Vagina (tissue), 2 donors: Measurements from ENCODE around the gene PRM3. TPM values are rescaled to one million over a fixed set of nuclear protein-coding genes. Genes with fewer than 3 reads are reported as not detected.

Source experiments
- DNase-seq, 2 donors: peaks; one replicate each; pipeline ENCODE4 v3.0.0-alpha.2; 2017; ENCODE audit errors: extremely low spot score in 2 of 2
- H3K27ac ChIP-seq: fragments of 200-600 bp; sonication (generic); one replicate; pipeline ENCODE4 v1.5.1; 2019
- H3K27me3 ChIP-seq: fragments of 200-600 bp; sonication (generic); one replicate; pipeline ENCODE4 v1.5.1; 2019
- H3K36me3 ChIP-seq, 2 donors: fragments of 200-600 bp; sonication (generic); one replicate each; pipeline ENCODE4 v1.5.1; 2017 to 2019
- H3K4me1 ChIP-seq: fragments of 200-600 bp; sonication (generic); one replicate; pipeline ENCODE4 v1.5.1; 2019
- H3K4me3 ChIP-seq, 2 donors: fragments of 200-600 bp; sonication (generic); 1 replicate in 1 of 2; 2 replicates in 1 of 2; pipeline ENCODE4 v1.5.1; 2016 to 2019
- H3K9me3 ChIP-seq: fragments of 200-600 bp; sonication (generic); one replicate; pipeline ENCODE4 v1.5.1; 2019
- POLR2A ChIP-seq, 2 donors: fragments of 450-650 bp; IDR thresholded peaks; one replicate each; pipeline ENCODE4 v1.6.1; 2017; ENCODE audit warnings: antibody characterized with exemption in 2 of 2, mild to moderate bottlenecking in 2 of 2, moderate library complexity in 2 of 2
- POLR2AphosphoS5 ChIP-seq, 2 donors: sonication (generic); formaldehyde crosslinking; IDR thresholded peaks; one replicate each; pipeline ENCODE4 v1.9.0; 2017; ENCODE audit warnings: antibody characterized with exemption in 2 of 2, mild to moderate bottlenecking in 2 of 2, low read depth in 1 of 2; ENCODE audit not compliant: insufficient read depth in 1 of 2
- intact Hi-C: fragments of 100-400 bp; cut with DNase I; formaldehyde crosslinking; loops from one replicate; pipeline ENCODE4 v1.15.1; 2023
- total RNA-seq: library from RNA; depleted of rRNA; stranded (reverse); fragments of >200 nt; gene quantifications from one replicate; pipeline ENCODE4 v1.2.3, GENCODE V29; 2016
- TF ChIP-seq, protein P1 (sequence below), 3 experiments: fragments of 450-650 bp in 2 of 3; fragments of 200-600 bp in 1 of 3; sonication (generic) in 1 of 3; IDR thresholded peaks; one replicate each; pipeline ENCODE4 v1.5.1; 2017 to 2019; ENCODE audit warnings: antibody characterized with exemption in 3 of 3, mild to moderate bottlenecking in 2 of 3, moderate library complexity in 2 of 3

PRM3 gene
- total RNA-seq, 1 donor from 2014 or later: not detected

DNA sequence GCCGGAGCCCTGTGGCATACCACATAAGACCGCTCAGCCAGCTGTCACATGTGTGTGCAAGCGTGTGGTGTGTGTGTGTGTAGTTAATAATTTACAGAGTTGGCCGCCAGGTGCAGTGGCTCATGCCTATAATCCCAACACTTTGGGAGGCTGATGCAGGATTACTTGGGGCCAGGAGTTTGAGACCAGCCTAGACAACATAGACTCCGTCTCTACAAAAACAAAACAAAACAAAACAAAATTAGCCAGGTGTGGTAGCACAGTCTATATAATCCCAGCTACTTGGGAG, 37.8 kb downstream of the PRM3 start:
- Histone ChIP-seq H3K27ac (no peak overlapping the region), H3K4me3 (no peak overlapping the region), H3K36me3 (no peaks in the 10 kb centered on the region), H3K9me3 (no peaks in the 10 kb centered on the region), H3K27me3 (no peaks in the 10 kb centered on the region), H3K4me1 (peaks cover 7% of the 10 kb centered on the region)
- no peak for DNase-seq
- TF ChIP-seq, protein P1, sequence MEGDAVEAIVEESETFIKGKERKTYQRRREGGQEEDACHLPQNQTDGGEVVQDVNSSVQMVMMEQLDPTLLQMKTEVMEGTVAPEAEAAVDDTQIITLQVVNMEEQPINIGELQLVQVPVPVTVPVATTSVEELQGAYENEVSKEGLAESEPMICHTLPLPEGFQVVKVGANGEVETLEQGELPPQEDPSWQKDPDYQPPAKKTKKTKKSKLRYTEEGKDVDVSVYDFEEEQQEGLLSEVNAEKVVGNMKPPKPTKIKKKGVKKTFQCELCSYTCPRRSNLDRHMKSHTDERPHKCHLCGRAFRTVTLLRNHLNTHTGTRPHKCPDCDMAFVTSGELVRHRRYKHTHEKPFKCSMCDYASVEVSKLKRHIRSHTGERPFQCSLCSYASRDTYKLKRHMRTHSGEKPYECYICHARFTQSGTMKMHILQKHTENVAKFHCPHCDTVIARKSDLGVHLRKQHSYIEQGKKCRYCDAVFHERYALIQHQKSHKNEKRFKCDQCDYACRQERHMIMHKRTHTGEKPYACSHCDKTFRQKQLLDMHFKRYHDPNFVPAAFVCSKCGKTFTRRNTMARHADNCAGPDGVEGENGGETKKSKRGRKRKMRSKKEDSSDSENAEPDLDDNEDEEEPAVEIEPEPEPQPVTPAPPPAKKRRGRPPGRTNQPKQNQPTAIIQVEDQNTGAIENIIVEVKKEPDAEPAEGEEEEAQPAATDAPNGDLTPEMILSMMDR (IDR thresholded peaks at IDR 0.05): no peak
- TF ChIP-seq POLR2A (IDR thresholded peaks at IDR 0.05): no peak
- TF ChIP-seq POLR2AphosphoS5 (IDR thresholded peaks at IDR 0.05; ENCODE audit: insufficient read depth in 1 of 2, low read depth in 1 of 2): no peak
- intact Hi-C loops: no loop called here

DNA sequence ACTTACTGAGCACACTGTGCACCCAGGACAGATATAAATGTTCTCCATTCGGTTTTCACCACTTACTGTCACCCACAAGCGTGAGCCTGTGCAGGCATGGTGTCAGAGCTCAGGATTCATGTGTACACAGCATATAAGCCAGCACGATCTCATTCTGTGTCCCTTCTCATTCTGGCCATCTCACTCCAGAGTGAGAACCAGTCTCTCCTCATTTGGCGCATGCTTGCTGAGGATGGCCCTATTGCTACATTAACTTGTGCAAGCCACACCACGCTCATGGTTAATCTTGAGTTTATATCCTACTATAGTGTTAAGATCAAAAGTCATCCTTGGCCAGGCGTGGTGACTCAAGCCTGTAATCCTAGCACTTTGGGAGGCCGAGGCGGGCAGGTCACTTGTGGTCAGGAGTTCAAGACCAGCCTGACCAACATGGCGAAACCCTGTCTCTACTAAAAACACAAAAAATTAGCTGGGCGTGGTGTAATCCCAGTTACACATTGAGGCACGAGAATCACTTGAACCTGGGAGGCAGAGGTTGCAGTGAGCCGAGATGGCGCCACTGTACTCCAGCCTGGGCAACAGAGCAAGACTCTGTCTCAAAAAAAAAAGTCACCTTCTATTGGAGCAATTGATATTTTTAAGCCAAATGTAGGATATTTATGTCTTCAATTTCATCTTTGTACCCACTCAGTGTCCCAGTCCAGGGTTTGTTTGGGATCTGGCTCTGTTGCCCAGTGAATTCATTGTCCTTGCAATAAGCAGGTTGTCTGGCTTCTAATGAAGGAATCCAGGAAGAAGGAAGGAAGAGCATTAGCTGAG, 38.3 kb downstream of the PRM3 start:
- intact Hi-C loops: no loop called here
- no peak for TF ChIP-seq POLR2A (IDR thresholded peaks at IDR 0.05)
- no peak for TF ChIP-seq POLR2AphosphoS5 (IDR thresholded peaks at IDR 0.05; ENCODE audit: insufficient read depth in 1 of 2, low read depth in 1 of 2)
- TF ChIP-seq, protein P1 (IDR thresholded peaks at IDR 0.05): no peak
- peaks cover 7% of the 10 kb centered on the region for H3K4me1 ChIP-seq
- H3K9me3 ChIP-seq: no peaks in the 10 kb centered on the region
- no peak overlapping the region for H3K4me3 ChIP-seq
- H3K27ac ChIP-seq: no peak overlapping the region
- DNase-seq: no peak
- no peaks in the 10 kb centered on the region for H3K36me3 ChIP-seq
- H3K27me3 ChIP-seq: no peaks in the 10 kb centered on the region

DNA sequence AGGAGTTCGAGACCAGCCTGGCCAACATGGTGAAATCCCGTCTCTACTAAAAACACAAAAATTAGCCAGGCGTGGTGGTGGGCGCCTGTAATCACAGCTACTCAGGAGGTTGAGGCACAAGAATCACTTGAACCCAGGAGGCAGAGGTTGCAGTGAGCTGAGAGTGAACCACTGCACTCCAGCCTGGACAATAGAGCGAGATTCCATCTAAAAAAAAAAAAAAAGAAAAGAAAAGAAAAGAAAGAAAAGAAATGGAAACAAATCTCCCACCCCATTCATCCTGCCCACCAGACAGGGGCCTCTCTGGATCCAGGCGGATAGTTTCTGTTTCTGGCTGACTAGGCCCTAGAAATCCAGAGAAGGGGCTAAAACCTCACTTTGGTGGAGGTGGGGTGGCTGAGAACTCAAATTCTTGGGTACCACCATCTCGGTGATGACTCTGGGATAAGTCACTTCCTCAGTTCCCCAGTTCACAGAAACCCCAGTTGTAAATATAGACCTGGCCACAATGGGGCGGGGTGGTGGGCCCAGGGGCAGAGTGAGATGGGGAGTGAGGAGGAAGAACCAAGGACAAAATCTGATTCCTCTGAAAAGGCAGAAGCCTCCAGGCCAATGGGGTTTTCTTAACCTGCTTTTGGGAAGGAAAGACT, 39.6 kb downstream of the PRM3 start:
- Histone ChIP-seq H3K4me1 (peaks cover 7% of the 10 kb centered on the region), H3K27ac (no peak overlapping the region)

DNA sequence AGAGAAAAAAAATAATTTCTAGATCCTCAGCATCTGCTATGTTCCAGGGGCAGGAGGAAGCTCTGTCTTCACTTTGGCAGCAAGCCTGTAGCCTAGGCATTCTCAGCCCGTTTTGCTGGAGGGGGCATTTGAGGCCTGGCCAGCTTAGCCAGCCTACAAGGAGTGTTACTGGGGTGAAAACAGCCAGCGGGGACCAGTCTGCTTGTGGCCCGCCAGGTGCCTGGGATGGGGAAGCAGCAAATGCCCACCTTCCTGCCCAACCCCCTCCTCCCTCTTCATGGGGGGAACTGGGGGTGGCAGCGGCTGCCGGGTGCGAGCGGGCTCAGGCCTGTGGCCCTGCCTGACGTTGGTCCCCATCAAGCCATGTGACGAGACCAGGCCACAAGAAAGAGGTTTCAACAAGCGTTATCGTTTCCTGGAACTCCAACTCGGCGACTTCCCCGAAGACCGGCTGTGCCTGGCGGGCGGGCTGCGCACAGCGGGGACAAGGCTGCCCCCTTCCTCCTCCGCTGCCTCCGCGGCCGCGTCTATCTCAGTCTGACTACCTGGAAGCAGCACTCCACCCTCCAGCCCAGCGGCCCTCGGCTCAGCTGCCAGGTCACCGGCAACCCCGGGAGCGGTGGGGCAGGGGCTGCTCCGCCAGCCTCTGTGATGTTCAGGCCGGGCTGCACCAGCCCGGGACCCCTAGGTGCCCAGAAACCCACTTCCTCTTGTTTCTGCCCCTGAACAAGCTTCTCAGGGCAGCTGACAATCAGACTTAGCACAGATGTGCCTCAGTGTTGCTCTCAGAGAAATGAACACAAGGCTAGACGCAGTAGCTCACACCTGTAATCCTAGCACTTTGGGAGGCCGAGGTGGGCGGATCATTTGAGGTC, 40.3 kb downstream of the PRM3 start:
- no peak for DNase-seq
- Histone ChIP-seq H3K27me3 (no peaks in the 10 kb centered on the region), H3K4me3 (no peak overlapping the region), H3K9me3 (no peaks in the 10 kb centered on the region), H3K36me3 (no peaks in the 10 kb centered on the region), H3K4me1 (peaks cover 7% of the 10 kb centered on the region), H3K27ac (peak overlapping the region; percentile 9)
- intact Hi-C loops: no loop called here
- TF ChIP-seq POLR2AphosphoS5 (IDR thresholded peaks at IDR 0.05; ENCODE audit: insufficient read depth in 1 of 2, low read depth in 1 of 2): peak in 1 of 2 donors; percentile 69
- no peak for TF ChIP-seq POLR2A (IDR thresholded peaks at IDR 0.05)

More for the DNA sequence above, 39.6 kb downstream of the PRM3 start:
- DNase-seq: no peak
- Histone ChIP-seq H3K36me3 (no peaks in the 10 kb centered on the region), H3K9me3 (no peaks in the 10 kb centered on the region), H3K4me3 (no peak overlapping the region), H3K27me3 (no peaks in the 10 kb centered on the region)
- intact Hi-C loops: no loop called here
- no peak for TF ChIP-seq POLR2A (IDR thresholded peaks at IDR 0.05)
- TF ChIP-seq, protein P1 (IDR thresholded peaks at IDR 0.05): no peak
- TF ChIP-seq POLR2AphosphoS5 (IDR thresholded peaks at IDR 0.05; ENCODE audit: insufficient read depth in 1 of 2, low read depth in 1 of 2): no peak

DNA sequence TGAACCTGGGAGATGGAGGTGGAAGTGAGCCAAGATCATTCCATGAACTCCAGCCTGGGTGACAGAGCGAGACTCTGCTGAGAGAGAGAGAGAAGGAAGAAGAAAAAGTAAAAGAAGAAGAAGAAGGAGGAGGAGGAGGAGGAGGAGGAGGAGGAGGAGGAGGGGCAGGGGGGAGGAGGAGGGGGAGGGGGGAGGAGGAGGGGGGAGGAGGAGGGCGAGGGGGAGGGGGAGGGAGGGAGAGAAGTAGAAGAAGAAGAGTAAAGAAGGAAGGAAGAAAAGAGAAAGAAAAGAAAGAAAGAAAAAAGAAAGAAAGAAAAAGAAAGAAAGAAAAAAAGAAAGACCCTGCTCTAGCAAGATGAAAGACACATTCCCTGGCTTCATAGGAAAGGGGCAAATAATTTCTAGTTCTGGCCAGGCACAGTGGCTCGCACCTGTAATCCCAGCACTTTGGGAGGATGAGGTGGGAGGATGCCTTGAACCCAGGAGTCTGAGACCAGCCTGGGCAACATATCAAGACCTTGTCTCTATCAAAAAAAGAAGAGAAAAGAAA, 41.1 kb downstream of the PRM3 start:
- Histone ChIP-seq H3K4me1 (peaks cover 7% of the 10 kb centered on the region), H3K4me3 (no peak overlapping the region), H3K27me3 (no peaks in the 10 kb centered on the region), H3K36me3 (no peaks in the 10 kb centered on the region), H3K9me3 (no peaks in the 10 kb centered on the region), H3K27ac (peak overlapping the region; percentile 9)
- intact Hi-C loops: no loop called here
- no peak for DNase-seq
- TF ChIP-seq POLR2A (IDR thresholded peaks at IDR 0.05) (no peak), POLR2AphosphoS5 (IDR thresholded peaks at IDR 0.05; ENCODE audit: insufficient read depth in 1 of 2, low read depth in 1 of 2) (no peak)
- TF ChIP-seq, protein P1 (IDR thresholded peaks at IDR 0.05): no peak
